Caco-2 (cell line): Measurements from ENCODE around the gene MRAP. TPM values are rescaled to one million over a fixed set of nuclear protein-coding genes. Genes with fewer than 3 reads are reported as not detected.

ENCODE experiments used
- BruUV-seq: library from RNA; stranded (reverse); fragments of 400-500 nt; replicated peaks from 2 replicates; lab custom pipeline; 2021; lab: Mats Ljungman, UMichigan
- CTCF ChIA-PET: fragments of 300-600 bp; sonication (Branson Sonifier 250); formaldehyde crosslinking; loops from one replicate; lab custom pipeline; 2022; ENCODE audit warnings: antibody characterized with exemption; lab: Charles Lee
- POLR2A ChIA-PET: fragments of 300-600 bp; sonication (Branson Sonifier 250); formaldehyde crosslinking; loops from one replicate; lab custom pipeline; 2022; ENCODE audit warnings: antibody characterized with exemption; lab: Charles Lee
- DNase-seq, 2 experiments: peaks; one replicate each; pipeline versions ENCODE4 v3.0.0 to v3.0.0-alpha.2; 2020 to 2022
- H3K27me3 ChIP-seq: replicated peaks from 2 replicates; pipeline ENCODE4 v1.6.0; 2011; ENCODE audit warnings: low read length; ENCODE audit not compliant: control insufficient read depth, insufficient read depth
- H3K36me3 ChIP-seq: 2 replicates; pipeline ENCODE4 v1.5.1; 2011; ENCODE audit warnings: low read length; ENCODE audit not compliant: control insufficient read depth, insufficient read depth
- H3K4me1 ChIP-seq: fragments of 250-450 bp; sonication (Bioruptor Pico); 2 replicates; pipeline ENCODE4 v1.5.1; 2020; ENCODE audit warnings: mild to moderate bottlenecking
- H3K4me3 ChIP-seq: 2 replicates; pipeline ENCODE4 v1.5.1; 2011; ENCODE audit warnings: low read depth, mild to moderate bottlenecking, control low read depth, low read length
- H3K9me3 ChIP-seq: fragments of 250-450 bp; sonication (Bioruptor Pico); 2 replicates; pipeline ENCODE4 v1.5.1; 2020; ENCODE audit warnings: mild to moderate bottlenecking, moderate library complexity
- H3K27ac Mint-ChIP-seq: one replicate; pipeline ENCODE4 v1.8.0; 2022; ENCODE audit warnings: mixed read lengths; ENCODE audit not compliant: unreplicated experiment
- H3K27me3 Mint-ChIP-seq: one replicate; pipeline ENCODE4 v1.8.0; 2022; ENCODE audit warnings: mixed read lengths; ENCODE audit not compliant: insufficient read depth, unreplicated experiment
- H3K36me3 Mint-ChIP-seq: one replicate; pipeline ENCODE4 v1.8.0; 2022; ENCODE audit warnings: mild to moderate bottlenecking, mixed read lengths; ENCODE audit not compliant: insufficient read depth, unreplicated experiment
- H3K4me1 Mint-ChIP-seq: one replicate; pipeline ENCODE4 v1.8.0; 2022; ENCODE audit warnings: low read depth, mixed read lengths; ENCODE audit not compliant: unreplicated experiment
- H3K4me3 Mint-ChIP-seq: one replicate; pipeline ENCODE4 v1.8.0; 2022; ENCODE audit warnings: mild to moderate bottlenecking, moderate library complexity, mixed read lengths; ENCODE audit not compliant: unreplicated experiment
- H3K9me3 Mint-ChIP-seq: one replicate; pipeline ENCODE4 v1.8.0; 2022; ENCODE audit warnings: mixed read lengths; ENCODE audit not compliant: unreplicated experiment
- CTCF ChIP-seq, 2 experiments: fragments of 200-600 bp in 1 of 2; IDR thresholded peaks; 1 replicate in 1 of 2; 2 replicates in 1 of 2; pipeline versions ENCODE4 v1.5.1 to v1.8.0; 2011 to 2022; ENCODE audit warnings: antibody characterized with exemption in 1 of 2, control low read depth in 1 of 2, inconsistent platforms in 1 of 2, low read depth in 1 of 2, low read length in 1 of 2, mild to moderate bottlenecking in 1 of 2, moderate library complexity in 1 of 2; ENCODE audit not compliant: insufficient read depth in 1 of 2, severe bottlenecking in 1 of 2, unreplicated experiment in 1 of 2
- intact Hi-C: fragments of 100-400 bp; cut with micrococcal nuclease; formaldehyde crosslinking; loops from one replicate; pipeline ENCODE4 v1.10.0; 2022; ENCODE audit not compliant: unreplicated experiment
- total RNA-seq: library from RNA; stranded (reverse); gene quantifications from 2 replicates; pipeline ENCODE4 v1.2.3, GENCODE V29; 2022

The MRAP gene
- total RNA-seq, 1 experiment from 2014 or later, result not detected

- POLR2A ChIA-PET, result no interaction called here
- Histone ChIP-seq H3K9me3 (no peaks in the 10 kb centered on the region), H3K36me3 (no peaks in the 10 kb centered on the region), H3K4me3 (no peak overlapping the region), H3K4me1 (no peaks in the 10 kb centered on the region), H3K27me3 (no peaks in the 10 kb centered on the region)
- no peak for DNase-seq
- no TSS peak for BruUV-seq
- no peak for TF ChIP-seq CTCF (IDR thresholded peaks at IDR 0.05; ENCODE audit: insufficient read depth in 1 of 2, low read depth in 1 of 2, low read length in 1 of 2, severe bottlenecking in 1 of 2, unreplicated experiment in 1 of 2)
- intact Hi-C loops, result loop anchor here (10.0 kb wide), 1 partner anchor 258 kb away; no protein-coding TSS in a partner anchor
- H3K27me3 Mint-ChIP-seq, result peaks cover 24% of the 10 kb centered on the region
- H3K4me3 Mint-ChIP-seq, result no peak overlapping the region
- H3K4me1 Mint-ChIP-seq, result no peaks in the 10 kb centered on the region
- H3K36me3 Mint-ChIP-seq, result peaks cover 5% of the 10 kb centered on the region
- no peaks in the 10 kb centered on the region for H3K9me3 Mint-ChIP-seq
- no peak overlapping the region for H3K27ac Mint-ChIP-seq
- CTCF ChIA-PET, result no interaction called here
Measured at GRCh38 chr21:32253215-32253641, 45.4 kb upstream of the MRAP start.

GRCh38 chr21:32256251-32256650 is 42.4 kb upstream of the MRAP start:
- Mint-ChIP-seq H3K36me3 (peaks cover 5% of the 10 kb centered on the region), H3K4me3 (no peak overlapping the region), H3K9me3 (no peaks in the 10 kb centered on the region), H3K27ac (no peak overlapping the region), H3K4me1 (no peaks in the 10 kb centered on the region), H3K27me3 (peaks cover 19% of the 10 kb centered on the region)
- Histone ChIP-seq H3K4me1 (no peaks in the 10 kb centered on the region), H3K9me3 (no peaks in the 10 kb centered on the region), H3K27me3 (no peaks in the 10 kb centered on the region), H3K36me3 (no peaks in the 10 kb centered on the region), H3K4me3 (no peak overlapping the region)
- intact Hi-C loops, result loop anchor here (10.0 kb wide), 1 partner anchor 261 kb away; no protein-coding TSS in a partner anchor
- BruUV-seq, result no TSS peak
- no peak for DNase-seq
- POLR2A ChIA-PET, result no interaction called here
- CTCF ChIA-PET, result interaction anchor here (2.2 kb wide), 1 partner anchor 475 kb away, joined by 12 read pairs; no protein-coding TSS in a partner anchor
- TF ChIP-seq CTCF (IDR thresholded peaks at IDR 0.05; ENCODE audit: insufficient read depth in 1 of 2, low read depth in 1 of 2, low read length in 1 of 2, severe bottlenecking in 1 of 2, unreplicated experiment in 1 of 2), result no peak

- Histone ChIP-seq H3K9me3 (no peaks in the 10 kb centered on the region), H3K4me3 (no peak overlapping the region), H3K36me3 (no peaks in the 10 kb centered on the region), H3K4me1 (no peaks in the 10 kb centered on the region), H3K27me3 (no peaks in the 10 kb centered on the region)
- Mint-ChIP-seq H3K4me3 (no peak overlapping the region), H3K4me1 (no peaks in the 10 kb centered on the region), H3K36me3 (peaks cover 5% of the 10 kb centered on the region), H3K27me3 (peaks cover 17% of the 10 kb centered on the region), H3K27ac (no peak overlapping the region), H3K9me3 (no peaks in the 10 kb centered on the region)
- intact Hi-C loops, result loop anchor here (10.0 kb wide), 1 partner anchor 262 kb away; no protein-coding TSS in a partner anchor
- no peak for TF ChIP-seq CTCF (IDR thresholded peaks at IDR 0.05; ENCODE audit: insufficient read depth in 1 of 2, low read depth in 1 of 2, low read length in 1 of 2, severe bottlenecking in 1 of 2, unreplicated experiment in 1 of 2)
- CTCF ChIA-PET, result interaction anchor here (1.2 to 2.2 kb wide), 2 partner anchors 469 to 476 kb away, joined by 4 to 12 read pairs; no protein-coding TSS in a partner anchor
- no TSS peak for BruUV-seq
- POLR2A ChIA-PET, result no interaction called here
- no peak for DNase-seq
Measured at GRCh38 chr21:32256873-32257620, 41.6 kb upstream of the MRAP start.
